SU-DHL-6 (cell line): Measurements from ENCODE around the gene SLC22A3.

Experiments used
- EZH2phosphoT487 ChIP-seq: fragments of 200-600 bp; sonication (generic), shearing (Covaris generic); conservative IDR thresholded peaks from 2 replicates; pipeline ENCODE4 v1.6.1; 2018; ENCODE audit warnings: mild to moderate bottlenecking, antibody characterized with exemption, low read length, moderate library complexity, mixed read lengths
- TF ChIP-seq, protein P1 (sequence below): fragments of 200-600 bp; sonication (generic); IDR thresholded peaks from one replicate; pipeline ENCODE4 v1.5.1; 2017; ENCODE audit warnings: antibody characterized with exemption, mild to moderate bottlenecking, low read length, moderate library complexity; ENCODE audit not compliant: insufficient read depth, poor library complexity, severe bottlenecking

DNA sequence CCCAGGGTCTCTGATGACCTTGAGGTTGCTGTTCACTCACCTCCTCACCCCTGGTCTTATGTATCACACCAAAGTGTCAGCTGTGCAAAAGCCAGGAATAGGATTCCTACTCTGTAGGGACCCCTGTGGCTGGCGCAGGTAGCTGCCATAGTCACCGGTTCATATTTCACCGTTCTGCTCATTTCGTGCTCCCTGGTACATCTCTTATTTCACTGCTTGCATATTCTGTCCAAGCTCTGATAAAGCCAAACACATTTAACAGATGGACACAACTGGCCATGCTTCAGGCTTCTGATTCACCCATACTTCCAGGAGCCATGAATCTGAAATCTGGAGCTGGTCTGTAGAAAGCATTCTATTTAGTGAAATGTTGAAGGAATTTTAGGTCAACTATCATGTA, 20.5 kb downstream of the SLC22A3 start:
- TF ChIP-seq, protein P1, sequence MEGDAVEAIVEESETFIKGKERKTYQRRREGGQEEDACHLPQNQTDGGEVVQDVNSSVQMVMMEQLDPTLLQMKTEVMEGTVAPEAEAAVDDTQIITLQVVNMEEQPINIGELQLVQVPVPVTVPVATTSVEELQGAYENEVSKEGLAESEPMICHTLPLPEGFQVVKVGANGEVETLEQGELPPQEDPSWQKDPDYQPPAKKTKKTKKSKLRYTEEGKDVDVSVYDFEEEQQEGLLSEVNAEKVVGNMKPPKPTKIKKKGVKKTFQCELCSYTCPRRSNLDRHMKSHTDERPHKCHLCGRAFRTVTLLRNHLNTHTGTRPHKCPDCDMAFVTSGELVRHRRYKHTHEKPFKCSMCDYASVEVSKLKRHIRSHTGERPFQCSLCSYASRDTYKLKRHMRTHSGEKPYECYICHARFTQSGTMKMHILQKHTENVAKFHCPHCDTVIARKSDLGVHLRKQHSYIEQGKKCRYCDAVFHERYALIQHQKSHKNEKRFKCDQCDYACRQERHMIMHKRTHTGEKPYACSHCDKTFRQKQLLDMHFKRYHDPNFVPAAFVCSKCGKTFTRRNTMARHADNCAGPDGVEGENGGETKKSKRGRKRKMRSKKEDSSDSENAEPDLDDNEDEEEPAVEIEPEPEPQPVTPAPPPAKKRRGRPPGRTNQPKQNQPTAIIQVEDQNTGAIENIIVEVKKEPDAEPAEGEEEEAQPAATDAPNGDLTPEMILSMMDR: no peak
- TF ChIP-seq EZH2phosphoT487: no peak
